GM19324 (cell line): ENCODE data around the gene ADAM12.
"Not testable (repeated sequence)": the region's sequence is repeated elsewhere in the genome, so short reads cannot be mapped to it uniquely, and the experiment has no call there.

Experiments used
- ATAC-seq: cut with Tn5 transposase; IDR thresholded peaks from one replicate; pipeline ENCODE4 v1.9.1; 2021; ENCODE audit warnings: mild to moderate bottlenecking, moderate library complexity; ENCODE audit not compliant: unreplicated experiment, low FRiP score

ADAM12 gene

DNA sequence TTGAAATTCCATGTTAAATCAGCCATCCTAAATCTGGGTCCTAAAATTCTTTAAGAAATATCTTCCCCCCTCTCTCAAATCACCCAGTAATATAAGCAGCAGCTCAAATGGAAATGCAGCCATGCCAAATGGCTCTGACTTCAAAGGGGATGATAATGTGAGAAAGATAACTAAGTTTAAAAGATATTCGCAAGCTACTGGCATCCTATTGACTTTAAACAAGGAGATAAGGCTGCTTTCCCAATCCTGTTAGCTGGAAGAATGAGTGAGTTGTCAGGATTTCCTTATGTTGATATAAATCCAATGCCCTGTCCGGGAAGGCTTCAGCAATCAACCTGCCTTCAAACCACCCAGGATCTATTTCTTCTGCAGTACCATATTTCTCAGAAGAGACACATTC lies 320.0 kb downstream of the ADAM12 start:
- ATAC-seq = no peak

- ATAC-seq = no peak
These were observed 321.8 kb downstream of the ADAM12 start for GRCh38 chr10:126066456-126066855.

- ATAC-seq = no peak
These were observed 322.4 kb downstream of the ADAM12 start for GRCh38 chr10:126065751-126066377.

- ATAC-seq = no peak
These were observed 323.8 kb downstream of the ADAM12 start for GRCh38 chr10:126064512-126064911.

DNA sequence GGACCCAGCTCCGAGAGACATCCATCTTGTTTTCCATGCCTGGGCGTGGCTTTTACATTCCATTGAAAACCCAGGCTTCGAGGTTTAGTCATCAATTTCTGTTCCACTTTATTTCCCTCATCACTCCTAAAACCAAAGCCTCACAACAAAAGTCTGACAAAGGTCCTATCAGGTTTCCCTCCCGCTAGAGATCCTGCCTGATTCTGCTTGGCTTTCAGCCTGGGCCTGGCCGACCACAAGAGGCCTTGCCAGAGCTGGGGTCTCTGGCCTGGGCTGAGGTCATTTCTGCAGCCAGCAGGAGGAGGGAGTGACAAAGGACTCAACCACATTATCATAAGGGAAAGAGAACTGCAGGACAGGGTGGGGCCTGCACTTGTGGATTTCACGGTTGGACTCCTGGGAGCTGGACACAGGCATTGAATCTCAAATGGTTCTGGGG lies 324.9 kb downstream of the ADAM12 start:
- no peak for ATAC-seq

DNA sequence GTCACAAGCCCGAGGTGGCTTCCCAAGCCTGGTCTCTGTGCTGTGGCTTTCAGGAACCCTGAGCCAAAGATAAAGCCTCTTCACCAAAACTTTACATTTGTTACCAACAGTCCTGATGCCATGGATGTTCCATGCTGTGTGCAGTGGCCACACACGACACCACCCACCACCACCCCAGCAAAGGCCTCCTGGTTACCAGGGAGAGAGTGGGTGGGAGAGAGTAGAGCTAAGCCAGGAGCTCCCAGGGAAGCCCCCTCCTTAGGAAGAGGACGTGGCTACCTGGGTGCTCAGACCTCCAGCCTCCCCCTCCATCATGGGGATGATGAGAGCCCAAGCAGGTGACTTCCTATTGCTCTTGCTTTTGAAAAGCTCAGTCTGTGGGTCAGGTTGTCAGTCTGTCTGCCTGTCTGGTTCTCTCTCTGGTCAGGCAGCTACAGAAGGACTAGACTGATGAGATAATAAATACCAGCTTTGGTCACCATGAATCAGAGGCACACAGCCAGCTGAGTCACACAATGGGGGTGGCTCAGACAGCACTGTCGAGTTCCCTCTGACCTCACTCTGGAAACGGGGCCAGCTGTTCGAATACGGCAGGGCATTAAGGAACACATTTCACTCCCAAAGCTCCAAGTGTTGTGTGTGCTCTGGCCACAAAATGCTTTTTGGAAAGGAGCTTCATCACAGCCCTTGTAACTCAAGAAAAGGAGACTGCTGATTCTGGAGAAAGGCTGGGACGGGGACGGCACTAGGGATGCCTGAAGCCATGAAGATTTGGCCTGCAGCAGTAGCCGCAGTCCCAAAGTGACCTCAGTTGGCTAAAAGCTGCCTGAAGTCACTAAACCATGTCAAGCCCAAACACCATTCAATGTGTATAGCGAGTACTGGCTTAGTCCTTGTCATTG lies 325.9 kb downstream of the ADAM12 start:
- ATAC-seq = no peak

GRCh38 chr10:126061526-126061925 lies 326.8 kb downstream of the ADAM12 start:
- ATAC-seq = no peak

DNA sequence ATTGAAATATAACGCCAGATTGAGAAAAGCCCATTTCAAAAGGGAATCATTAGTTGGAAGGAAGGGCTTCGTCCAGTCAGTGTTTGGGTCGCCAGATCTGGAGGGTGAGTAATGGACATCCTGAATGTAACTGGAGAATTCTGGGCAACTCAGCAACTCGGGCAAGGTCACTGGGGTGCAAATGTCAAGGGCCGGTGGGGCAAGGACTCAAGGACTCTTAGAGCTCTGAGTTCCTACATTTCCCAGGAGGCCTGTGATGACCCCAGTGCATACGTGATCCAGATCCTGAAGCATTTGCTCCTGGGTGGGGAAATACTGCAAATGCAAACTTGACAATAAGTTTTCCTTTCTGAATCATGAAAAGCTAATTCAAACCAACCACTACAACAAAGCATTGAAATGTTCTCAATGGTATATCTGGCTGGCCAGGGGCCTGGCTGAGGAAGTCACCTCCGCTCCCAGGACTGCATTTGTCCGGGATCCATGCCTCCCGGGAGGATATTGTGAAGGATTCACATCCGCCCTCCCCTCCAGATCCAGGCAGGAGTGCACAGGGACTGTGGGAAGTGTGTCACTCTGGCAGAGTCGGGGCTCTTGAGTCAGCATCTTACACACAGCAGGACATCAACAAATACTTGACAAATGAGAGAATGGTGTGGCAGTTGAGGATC lies 327.9 kb downstream of the ADAM12 start:
- ATAC-seq = no peak

- ATAC-seq = no peak
These were observed 329.0 kb downstream of the ADAM12 start for GRCh38 chr10:126059076-126059826.

- ATAC-seq = no peak
These were observed 329.8 kb downstream of the ADAM12 start for GRCh38 chr10:126058507-126058906.

DNA sequence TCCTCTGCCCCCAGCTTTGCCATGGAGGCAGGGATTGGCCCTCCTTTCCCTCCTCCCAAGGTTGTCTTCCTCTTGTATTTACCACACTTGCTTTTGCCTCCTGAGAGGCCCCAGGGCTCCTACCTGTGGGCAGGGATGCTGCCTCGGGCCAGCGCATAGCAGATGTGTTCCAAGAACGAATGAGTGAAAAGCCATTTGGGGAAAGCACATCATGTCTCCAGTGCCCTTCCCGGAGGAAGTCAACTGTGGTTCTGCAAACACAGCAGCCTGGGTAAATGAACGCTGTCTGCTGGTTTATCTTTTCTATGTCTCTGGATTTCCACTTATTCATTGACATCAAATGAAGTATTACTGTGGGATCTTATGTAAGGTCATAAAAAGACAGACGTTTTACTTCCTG lies 330.2 kb downstream of the ADAM12 start:
- ATAC-seq = no peak

DNA sequence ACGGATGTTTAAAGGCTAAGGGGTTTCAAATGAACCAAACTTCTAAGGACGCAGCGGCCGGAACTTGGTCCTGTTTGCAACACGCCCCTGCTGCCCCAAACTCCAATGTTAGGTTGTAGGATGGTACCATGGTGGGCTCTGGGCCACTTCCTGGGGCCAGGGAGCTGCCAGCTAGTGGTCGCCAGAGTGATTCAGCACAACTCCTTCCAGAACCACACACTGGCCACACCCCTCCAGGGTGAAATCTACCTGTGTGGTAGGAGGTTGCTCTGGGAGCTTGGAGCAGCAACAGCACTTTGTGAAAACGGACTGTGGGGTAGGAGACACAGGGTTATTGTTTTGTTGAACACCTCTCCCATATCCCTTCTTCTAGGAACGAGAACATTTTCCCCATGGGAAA lies 330.8 kb downstream of the ADAM12 start:
- ATAC-seq = no peak

DNA sequence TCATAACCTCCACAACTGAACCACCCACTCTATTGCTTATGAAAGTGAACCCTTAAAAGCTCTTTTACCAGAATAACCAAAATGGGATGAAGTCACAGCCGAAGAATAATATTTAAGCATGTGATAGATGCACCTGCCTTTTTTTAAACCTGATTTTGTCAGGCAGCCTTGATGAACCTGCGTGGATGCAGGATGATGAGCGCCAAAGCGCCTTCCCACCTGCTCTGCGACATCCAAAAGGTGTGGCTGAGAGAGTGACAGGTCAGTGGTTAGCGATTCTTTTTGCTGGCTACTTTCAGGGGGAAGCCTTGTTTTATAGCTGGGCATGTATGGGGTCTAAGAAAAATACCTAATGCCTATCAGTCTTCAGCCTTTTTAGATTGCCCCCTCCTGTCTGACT lies 334.1 kb downstream of the ADAM12 start:
- no peak for ATAC-seq

DNA sequence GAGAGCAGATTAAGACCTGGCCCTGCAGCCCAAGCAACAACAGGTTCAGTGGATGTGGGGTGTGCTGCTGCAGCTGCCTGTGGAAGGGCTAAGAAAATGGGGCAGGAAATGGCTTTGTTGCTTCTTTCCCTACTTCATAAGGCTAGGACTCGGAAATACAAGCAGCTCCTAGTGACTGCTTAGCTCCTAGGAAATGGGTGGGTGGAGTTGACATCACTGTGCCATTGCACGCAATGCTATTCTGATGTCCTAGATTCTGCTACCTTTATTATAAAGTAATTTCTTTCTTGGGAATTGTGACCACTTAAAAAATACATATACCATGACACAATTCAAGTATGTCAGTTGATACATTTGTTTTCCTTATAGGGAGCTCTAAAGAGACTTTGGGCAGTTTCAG lies 336.1 kb downstream of the ADAM12 start:
- ATAC-seq = no peak

- no peak for ATAC-seq
These were observed 338.2 kb downstream of the ADAM12 start for GRCh38 chr10:126049759-126050700.

DNA sequence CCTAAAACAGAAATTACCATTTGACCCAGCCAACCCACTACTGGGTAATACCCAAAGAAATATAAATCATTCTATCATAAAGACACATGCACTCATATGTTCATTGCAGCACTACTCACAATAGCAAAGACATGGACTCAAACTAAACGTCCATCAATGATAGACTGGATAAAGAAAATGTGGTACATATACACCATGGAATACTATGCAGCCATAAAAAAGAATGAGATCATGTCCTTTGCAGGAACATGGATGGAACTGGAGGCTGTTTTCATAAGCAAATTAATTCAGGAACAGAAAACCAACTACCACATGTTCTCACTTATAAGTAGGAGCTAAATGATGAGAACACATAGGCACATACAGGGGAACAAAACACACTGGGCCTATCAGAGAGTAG lies 340.5 kb downstream of the ADAM12 start:
- ATAC-seq = not testable (repeated sequence)

- no peak for ATAC-seq
These were observed 341.4 kb downstream of the ADAM12 start for GRCh38 chr10:126046831-126047230.

DNA sequence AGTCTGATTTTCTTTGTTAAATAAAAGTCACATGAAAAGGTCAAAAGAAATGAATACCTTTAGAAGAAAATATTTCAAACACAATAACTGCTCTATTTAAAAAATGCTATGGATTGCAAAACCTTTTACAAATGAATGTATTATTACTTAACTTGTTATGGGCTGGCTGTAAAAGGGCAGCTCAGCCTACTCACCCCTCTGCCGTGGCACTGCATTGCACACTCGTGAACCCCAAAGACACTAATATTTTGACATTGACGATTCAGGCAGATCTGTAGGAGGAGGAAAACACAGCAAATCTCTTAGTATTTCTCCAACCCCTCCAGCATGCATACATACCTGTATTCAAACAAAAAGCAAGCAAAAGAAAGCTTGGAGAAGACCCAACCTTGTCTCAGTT lies 342.4 kb downstream of the ADAM12 start:
- no peak for ATAC-seq

DNA sequence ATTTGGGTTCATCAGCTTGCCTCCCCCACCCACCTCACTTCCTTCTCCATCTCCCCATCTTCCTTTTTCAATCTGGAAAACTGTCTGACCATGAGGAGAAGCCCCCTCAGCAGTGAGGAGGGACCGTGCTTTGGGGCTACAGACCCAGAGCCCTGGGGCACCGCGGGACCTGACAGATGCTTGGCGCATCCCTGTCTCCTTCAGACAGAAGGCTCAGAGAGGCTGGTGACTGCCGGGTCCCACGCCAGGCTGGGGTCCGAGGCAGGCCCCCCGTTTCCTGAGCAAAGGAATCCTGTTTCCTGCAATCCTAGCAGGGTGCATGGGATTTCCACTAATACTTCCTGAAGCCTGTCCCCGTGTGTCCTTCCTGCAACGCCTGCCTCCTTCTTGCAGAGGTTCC lies 344.9 kb downstream of the ADAM12 start:
- ATAC-seq = no peak

DNA sequence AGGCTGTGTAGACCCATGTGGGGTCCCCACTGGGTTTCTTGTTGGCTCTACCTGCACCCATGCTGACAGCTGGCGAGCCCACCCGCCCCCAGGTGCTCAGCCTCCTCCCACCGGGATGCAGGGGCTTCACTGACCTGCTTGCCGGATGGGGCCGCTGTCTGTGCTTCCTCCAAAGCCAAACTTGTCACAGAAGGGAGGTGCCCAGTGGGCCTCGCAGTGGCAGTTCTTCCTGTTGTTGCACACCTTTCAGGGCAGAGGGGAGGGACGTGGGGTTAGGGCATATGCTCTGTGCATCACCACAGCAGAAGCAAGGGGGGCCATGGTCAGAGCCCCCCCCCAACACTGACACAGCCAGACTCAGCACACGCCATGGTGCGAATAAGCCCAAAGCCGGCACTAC lies 345.4 kb downstream of the ADAM12 start:
- ATAC-seq = no peak
